SU-DHL-6 (cell line): ENCODE data around the gene RNF166.

Source experiments
- H2AFZ ChIP-seq: fragments of 200-600 bp; sonication (generic); 2 replicates; pipeline ENCODE4 v1.6.1; 2014; ENCODE audit warnings: low read depth, mild to moderate bottlenecking, moderate library complexity, mixed read lengths, antibody characterized with exemption, low read length; ENCODE audit not compliant: severe bottlenecking
- H3F3A ChIP-seq: fragments of 200-600 bp; shearing (Covaris generic); 2 replicates; pipeline ENCODE4 v1.6.0; 2016; ENCODE audit warnings: antibody characterized with exemption, mild to moderate bottlenecking; ENCODE audit not compliant: insufficient read depth
- H3K27ac ChIP-seq: fragments of 200-600 bp; sonication (generic); 2 replicates; pipeline ENCODE4 v1.5.1; 2016; ENCODE audit warnings: low read depth, mild to moderate bottlenecking, low read length, moderate library complexity, mixed read lengths
- H3K27me3 ChIP-seq: fragments of 200-600 bp; sonication (generic), shearing (Covaris generic); 2 replicates; pipeline ENCODE4 v1.6.0; 2014; ENCODE audit warnings: mild to moderate bottlenecking, low read length
- H3K36me3 ChIP-seq: fragments of 200-600 bp; sonication (generic); 2 replicates; pipeline ENCODE4 v1.6.1; 2014; ENCODE audit warnings: mild to moderate bottlenecking, low read length, mixed read lengths
- H3K4me2 ChIP-seq: fragments of 300-600, 200-600 bp; shearing (Covaris generic), sonication (generic); 2 replicates; pipeline ENCODE4 v1.6.0; 2014; ENCODE audit warnings: low read length, low read depth, mild to moderate bottlenecking; ENCODE audit not compliant: poor library complexity, severe bottlenecking
- H3K4me3 ChIP-seq: fragments of 200-600 bp; sonication (generic); 2 replicates; pipeline ENCODE4 v1.5.1; 2014; ENCODE audit warnings: antibody characterized with exemption, low read length, mild to moderate bottlenecking, mixed read lengths; ENCODE audit not compliant: insufficient read depth, poor library complexity, severe bottlenecking
- H3K79me2 ChIP-seq: fragments of 200-600 bp; sonication (generic); 2 replicates; pipeline ENCODE4 v1.6.1; 2014; ENCODE audit warnings: mild to moderate bottlenecking, low read length, moderate library complexity; ENCODE audit not compliant: insufficient read depth
- H3K9ac ChIP-seq: fragments of 200-600 bp; sonication (generic); 2 replicates; pipeline ENCODE4 v1.7.0; 2014; ENCODE audit warnings: mild to moderate bottlenecking, low read length
- H3K9me2 ChIP-seq: fragments of 200-600 bp; sonication (generic); replicated peaks from 2 replicates; pipeline ENCODE4 v1.6.1; 2014; ENCODE audit warnings: low read length; ENCODE audit not compliant: insufficient read depth
- H3K9me3 ChIP-seq: fragments of 200-600 bp; sonication (generic); 2 replicates; pipeline ENCODE4 v1.6.1; 2014; ENCODE audit warnings: low read length, mixed read lengths; ENCODE audit not compliant: insufficient read depth
- H4K20me1 ChIP-seq: fragments of 200-600 bp; sonication (generic); 2 replicates; pipeline ENCODE4 v1.6.1; 2014; ENCODE audit warnings: low read depth, mild to moderate bottlenecking, antibody characterized with exemption, low read length, moderate library complexity, mixed read lengths
- CTCF ChIP-seq: fragments of 200-600 bp; sonication (generic); IDR thresholded peaks from one replicate; pipeline ENCODE4 v1.5.1; 2017; ENCODE audit warnings: antibody characterized with exemption, mild to moderate bottlenecking, low read length, moderate library complexity; ENCODE audit not compliant: insufficient read depth, poor library complexity, severe bottlenecking
- EZH2phosphoT487 ChIP-seq: fragments of 200-600 bp; sonication (generic), shearing (Covaris generic); conservative IDR thresholded peaks from 2 replicates; pipeline ENCODE4 v1.6.1; 2018; ENCODE audit warnings: mild to moderate bottlenecking, antibody characterized with exemption, low read length, moderate library complexity, mixed read lengths

The RNF166 gene

GRCh38 chr16:88720396-88720970, 14.3 kb upstream of the RNF166 start:
- no peak for TF ChIP-seq EZH2phosphoT487
- no peak for TF ChIP-seq CTCF
- Histone ChIP-seq H3K9me3 (no peaks in the 10 kb centered on the region), H2AFZ (no peak overlapping the region), H3K27me3 (no peaks in the 10 kb centered on the region), H3K36me3 (no peaks in the 10 kb centered on the region), H3K9ac (no peak overlapping the region), H4K20me1 (no peaks in the 10 kb centered on the region), H3F3A (no peaks in the 10 kb centered on the region), H3K4me2 (no peak overlapping the region), H3K4me3 (no peak overlapping the region), H3K79me2 (no peaks in the 10 kb centered on the region), H3K27ac (no peak overlapping the region), H3K9me2 (no peaks in the 10 kb centered on the region)

- Histone ChIP-seq H3K4me2 (no peak overlapping the region), H3K4me3 (no peak overlapping the region), H3K27ac (no peak overlapping the region), H3K9me3 (no peaks in the 10 kb centered on the region), H2AFZ (no peak overlapping the region), H3K79me2 (no peaks in the 10 kb centered on the region), H3K9me2 (no peaks in the 10 kb centered on the region), H3K9ac (no peak overlapping the region), H3K27me3 (no peaks in the 10 kb centered on the region), H3K36me3 (no peaks in the 10 kb centered on the region), H3F3A (no peaks in the 10 kb centered on the region), H4K20me1 (no peaks in the 10 kb centered on the region)
- no peak for TF ChIP-seq EZH2phosphoT487
- no peak for TF ChIP-seq CTCF
These were observed 13.7 kb upstream of the RNF166 start for GRCh38 chr16:88719933-88720296.

- Histone ChIP-seq H3K4me2 (no peak overlapping the region), H3F3A (no peaks in the 10 kb centered on the region)
These were observed 13.2 kb upstream of the RNF166 start for GRCh38 chr16:88719267-88719932.

More at GRCh38 chr16:88719267-88719932, 13.2 kb upstream of the RNF166 start:
- Histone ChIP-seq H2AFZ (no peak overlapping the region), H3K9me3 (no peaks in the 10 kb centered on the region), H3K79me2 (no peaks in the 10 kb centered on the region), H3K4me3 (no peak overlapping the region), H3K27me3 (no peaks in the 10 kb centered on the region), H3K9me2 (no peaks in the 10 kb centered on the region), H3K27ac (no peak overlapping the region), H4K20me1 (no peaks in the 10 kb centered on the region), H3K9ac (no peak overlapping the region), H3K36me3 (no peaks in the 10 kb centered on the region)
- TF ChIP-seq EZH2phosphoT487, result no peak
- TF ChIP-seq CTCF, result no peak
